ENCODE data around the gene IFT122.

The IFT122 gene

GRCh38 chr3:129440618-129441190 lies 680 bp downstream of the IFT122 start:
- DNase-seq: no peak

DNA sequence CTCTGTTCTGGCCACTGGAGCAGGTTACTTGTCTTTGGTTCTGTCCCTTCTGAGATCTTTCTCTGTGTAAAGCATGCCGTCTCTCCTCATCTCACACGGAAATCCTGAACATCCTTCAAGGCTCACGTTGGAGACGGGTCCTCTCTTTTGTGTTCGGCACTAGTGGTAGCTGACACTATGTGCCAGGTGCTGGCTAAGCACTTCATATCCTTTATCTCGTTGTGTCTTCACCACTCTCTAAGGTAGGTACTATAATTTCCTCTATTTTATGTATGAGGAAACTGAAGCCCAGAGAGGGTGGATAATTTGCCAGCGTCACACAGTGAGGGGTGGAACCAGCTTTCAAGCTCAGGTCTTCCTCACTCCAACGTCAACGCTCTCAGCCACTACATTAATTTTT lies 1.2 kb downstream of the IFT122 start:
- no peak for DNase-seq

DNA sequence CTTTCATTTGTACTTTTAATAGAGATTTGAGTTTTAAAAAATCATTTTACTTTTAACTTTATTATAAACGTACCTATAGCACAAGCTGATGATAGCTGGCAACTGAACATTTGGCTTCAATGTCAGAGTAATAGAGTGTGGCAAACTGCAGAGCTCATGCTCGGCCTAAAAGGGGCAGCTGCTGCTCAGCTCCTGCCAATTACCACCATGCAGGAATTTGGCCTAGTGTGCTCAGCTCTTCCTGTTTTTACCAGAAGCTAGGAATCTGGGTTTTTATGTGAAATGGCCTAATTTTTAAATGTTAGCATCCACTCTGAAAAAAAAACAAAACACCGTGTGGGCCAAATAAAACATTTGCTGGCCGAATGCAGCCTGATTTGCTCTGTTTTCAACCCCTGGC lies 1.8 kb downstream of the IFT122 start:
- no peak for DNase-seq

GRCh38 chr3:129442486-129442885 lies 2.5 kb downstream of the IFT122 start:
- no peak for DNase-seq

- DNase-seq: no peak
Observed at GRCh38 chr3:129442947-129443346, 2.9 kb downstream of the IFT122 start.

GRCh38 chr3:129445471-129445870 lies 5.4 kb downstream of the IFT122 start:
- DNase-seq: no peak

- DNase-seq: no peak
Observed at GRCh38 chr3:129446926-129447325, 6.9 kb downstream of the IFT122 start.

DNA sequence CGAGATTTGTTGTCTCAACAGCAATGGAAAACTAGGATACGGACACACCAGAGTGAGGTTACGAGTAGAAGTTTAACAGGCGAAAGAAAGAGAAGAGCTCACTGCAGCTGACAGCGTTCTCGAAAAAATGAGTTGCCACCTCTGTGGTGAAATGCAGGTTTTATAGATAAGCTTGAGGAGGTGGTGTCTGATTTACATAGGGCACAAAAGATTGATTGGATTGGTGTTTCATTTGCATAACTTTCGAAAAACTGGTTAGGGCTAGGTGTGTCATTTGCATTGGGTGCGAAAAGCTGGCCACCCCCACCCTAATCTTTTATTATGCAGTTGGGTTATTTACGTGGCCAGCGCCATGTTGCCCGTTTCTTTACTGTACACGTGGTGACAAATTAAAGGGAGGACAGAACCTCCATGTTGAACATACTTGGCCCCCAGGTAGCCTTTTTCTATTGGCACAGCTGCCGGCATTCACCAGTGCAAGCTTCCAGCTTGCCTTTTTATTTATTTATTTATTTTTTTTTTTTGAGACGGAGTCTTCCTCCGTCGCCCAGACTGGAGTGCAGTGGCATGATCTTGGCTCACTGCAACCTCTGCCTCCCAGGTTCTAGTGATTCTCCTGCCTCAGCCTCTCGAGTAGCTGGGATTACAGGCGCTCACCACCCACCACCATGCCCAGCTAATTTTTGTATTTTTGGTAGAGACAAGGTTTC lies 8.3 kb downstream of the IFT122 start:
- DNase-seq: no peak

- DNase-seq: no peak
Observed at GRCh38 chr3:129449279-129450115, 9.5 kb downstream of the IFT122 start.

DNA sequence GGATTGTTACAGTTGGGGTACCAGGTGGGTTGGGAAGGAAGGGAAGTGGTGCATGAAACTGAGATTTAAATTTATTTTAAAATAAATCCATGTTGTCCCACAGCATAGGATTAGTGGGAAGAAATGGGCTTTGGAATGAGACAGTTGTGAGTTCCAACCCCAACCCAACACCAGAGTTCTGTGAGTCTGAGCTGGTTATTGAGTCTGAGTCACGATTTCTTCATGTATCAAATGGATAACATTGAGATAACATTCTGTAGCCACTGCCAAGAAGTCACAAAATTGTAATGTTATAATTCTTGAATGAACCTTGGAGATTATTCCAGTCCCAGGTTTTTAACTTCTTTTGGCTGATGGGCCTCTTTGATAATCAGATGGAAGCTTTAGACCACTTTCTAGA lies 13.7 kb downstream of the IFT122 start:
- DNase-seq: no peak

- DNase-seq: no peak
Observed at GRCh38 chr3:129460155-129460554, 20.1 kb downstream of the IFT122 start.

DNA sequence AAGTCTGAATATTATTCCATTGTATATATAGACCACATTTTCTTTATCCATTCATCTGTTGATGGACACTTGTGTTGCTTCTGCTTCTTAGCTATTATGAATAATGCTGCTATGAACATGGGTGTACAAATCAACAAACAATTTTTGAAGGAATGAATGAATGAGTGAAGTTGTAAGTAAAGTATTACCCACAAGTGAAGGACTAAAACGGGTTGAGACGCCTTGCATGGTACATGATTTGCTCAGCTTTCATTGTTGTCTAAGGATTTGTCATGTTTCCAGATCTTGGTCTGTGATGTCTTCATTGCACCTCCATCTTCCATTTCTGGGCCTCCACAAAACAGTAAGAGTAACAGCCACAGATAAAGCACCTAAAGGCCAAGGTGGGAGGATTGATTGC lies 20.5 kb downstream of the IFT122 start:
- DNase-seq: no peak

- DNase-seq: no peak
Observed at GRCh38 chr3:129461022-129461421, 21.0 kb downstream of the IFT122 start.

DNA sequence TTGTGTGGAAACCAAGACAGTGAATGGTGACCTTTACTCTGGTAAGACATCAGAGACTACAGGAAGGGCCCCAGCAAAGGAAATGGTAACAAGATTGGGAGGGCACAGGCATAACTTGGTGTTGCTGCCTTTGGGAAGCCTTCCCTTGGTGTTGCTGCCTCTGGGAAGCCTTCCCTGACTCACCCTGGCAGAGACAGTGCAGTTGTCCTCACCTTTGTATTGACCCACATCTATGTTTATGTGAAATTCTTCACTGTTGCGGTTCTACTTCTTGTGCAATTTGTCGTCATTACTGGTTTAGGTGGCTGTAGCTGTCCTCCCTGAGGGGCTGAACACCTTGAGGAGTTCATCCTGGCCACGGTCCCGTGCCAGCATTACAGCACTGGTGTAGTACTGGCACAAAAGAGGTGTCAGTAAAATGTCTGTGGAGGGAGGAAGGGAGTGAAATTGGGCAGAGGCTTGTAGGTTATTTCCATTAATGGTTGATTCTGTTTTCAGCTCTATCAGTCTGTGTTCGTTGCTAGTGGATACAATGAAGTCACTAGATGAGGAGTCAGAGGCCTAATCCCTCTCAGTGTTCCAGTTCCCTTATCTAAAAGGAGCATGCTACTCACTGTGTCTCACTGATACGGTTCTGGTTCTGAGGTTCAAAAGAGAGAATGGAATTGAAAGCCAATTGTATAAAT lies 21.6 kb downstream of the IFT122 start:
- DNase-seq: no peak

- DNase-seq: no peak
Observed at GRCh38 chr3:129462361-129462968, 22.4 kb downstream of the IFT122 start.

DNA sequence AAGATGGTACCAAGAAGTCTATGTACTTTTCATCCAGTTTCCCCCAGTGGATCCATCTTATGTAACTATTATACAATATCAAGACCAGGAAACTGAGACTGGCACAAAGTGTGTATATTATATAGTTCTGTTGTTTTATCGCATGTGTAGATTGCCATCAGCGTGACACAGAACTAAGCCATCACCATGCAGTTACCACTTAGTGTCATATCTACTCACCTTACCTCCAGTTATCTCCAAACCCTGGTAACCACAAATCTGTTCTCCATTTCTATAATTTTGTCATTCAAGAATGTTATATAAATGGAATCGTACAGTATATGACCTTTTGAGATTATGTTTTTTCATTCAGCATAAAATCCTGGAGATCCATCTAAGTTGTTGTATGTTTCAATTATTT lies 23.1 kb downstream of the IFT122 start:
- no peak for DNase-seq

GRCh38 chr3:129463716-129464115 lies 23.7 kb downstream of the IFT122 start:
- DNase-seq: no peak

DNA sequence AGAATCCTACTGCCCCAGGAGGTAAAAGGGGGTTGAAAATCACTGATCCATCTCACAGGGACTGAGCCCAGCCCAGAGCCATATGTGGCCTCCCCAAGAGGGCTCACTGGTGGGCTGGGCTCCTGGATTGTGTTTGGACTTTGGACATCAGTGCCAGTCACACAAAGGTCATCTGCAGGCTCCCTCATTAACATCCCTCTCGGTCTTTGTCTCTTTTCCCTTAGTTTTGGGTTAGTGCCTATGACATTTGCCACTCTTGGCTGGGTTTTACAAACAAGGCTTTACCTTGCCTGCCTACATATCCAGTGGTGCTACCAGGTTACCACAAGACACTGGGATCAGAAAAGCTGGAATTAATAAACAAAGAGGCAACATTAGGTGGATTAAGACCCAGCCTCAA lies 27.9 kb downstream of the IFT122 start:
- DNase-seq: no peak

GRCh38 chr3:129469026-129469425 lies 29.0 kb downstream of the IFT122 start:
- no peak for DNase-seq

DNA sequence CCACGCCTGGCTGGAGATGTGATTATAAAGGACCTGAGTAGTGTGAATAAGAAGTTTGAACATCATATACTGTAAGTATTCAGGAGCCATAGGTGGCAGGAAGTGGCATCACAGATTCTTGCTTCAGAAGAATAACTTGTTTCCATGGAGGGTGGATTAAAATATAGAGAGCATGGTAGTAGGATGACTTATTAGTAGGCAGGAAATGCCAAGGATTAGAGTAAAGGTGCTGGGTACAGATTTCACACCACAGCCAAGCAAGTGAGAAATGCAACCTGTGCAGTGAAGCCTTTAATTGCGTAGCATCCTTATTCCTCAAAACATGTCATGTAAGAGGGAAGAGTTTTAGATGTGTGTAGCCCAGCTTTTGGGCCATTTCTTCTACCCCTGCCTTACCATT lies 30.8 kb downstream of the IFT122 start:
- DNase-seq: no peak

- no peak for DNase-seq
Observed at GRCh38 chr3:129473067-129473768, 33.2 kb downstream of the IFT122 start.

DNA sequence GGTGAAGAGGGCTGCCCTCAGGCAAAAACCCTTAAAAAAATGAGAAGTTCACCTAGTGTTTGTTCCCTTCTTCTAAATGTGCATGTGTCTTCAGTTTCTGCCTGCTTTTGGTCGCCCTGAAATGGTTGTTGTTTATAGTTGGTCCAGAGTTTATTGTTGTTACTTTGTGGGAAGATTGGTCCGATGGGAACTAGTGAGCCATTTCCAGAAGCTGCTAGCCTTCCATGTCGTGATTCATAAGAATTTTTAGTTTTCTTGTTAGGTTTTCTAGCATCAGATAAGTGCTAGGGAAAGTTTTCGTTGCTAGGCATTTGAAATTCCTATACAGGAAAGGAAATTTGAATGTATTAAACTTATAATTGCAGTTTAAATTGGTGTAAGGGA lies 33.7 kb downstream of the IFT122 start:
- no peak for DNase-seq
